HCT116 (cell line): ENCODE data around the gene GAK.

Experiments used
- CEBPB ChIP-seq: IDR thresholded peaks from 2 replicates; pipeline ENCODE4 v1.6.1; 2012; ENCODE audit warnings: low read depth
- CTCF ChIP-seq, 3 experiments: fragments of 200-600 bp in 1 of 3; sonication (generic) in 1 of 3; IDR thresholded peaks in 2 of 3; conservative IDR thresholded peaks in 1 of 3; 2 replicates each; pipeline ENCODE4 v1.5.1; 2012 to 2017; ENCODE audit warnings: low read depth in 2 of 3, low read length in 2 of 3, antibody characterized with exemption in 1 of 3, borderline replicate concordance in 1 of 3, control low read depth in 1 of 3, mild to moderate bottlenecking in 1 of 3, mixed read lengths in 1 of 3, mixed run types in 1 of 3, moderate library complexity in 1 of 3; ENCODE audit not compliant: insufficient read depth in 1 of 3
- ELF1 ChIP-seq: IDR thresholded peaks from 2 replicates; pipeline ENCODE4 v1.6.1; 2012; ENCODE audit warnings: low read depth, borderline replicate concordance
- EZH2 ChIP-seq: fragments of 200-600 bp; sonication (generic); IDR thresholded peaks from 2 replicates; pipeline ENCODE4 v1.6.1; 2017; ENCODE audit warnings: antibody characterized with exemption, mixed run types
- EZH2phosphoT487 ChIP-seq: fragments of 200-600 bp; IDR thresholded peaks from 2 replicates; pipeline ENCODE4 v1.6.1; 2018; ENCODE audit warnings: antibody characterized with exemption, borderline replicate concordance
- FOSL1 ChIP-seq: IDR thresholded peaks from 2 replicates; pipeline ENCODE4 v1.6.1; 2012; ENCODE audit warnings: low read depth
- MAX ChIP-seq: IDR thresholded peaks from 2 replicates; pipeline ENCODE4 v1.6.1; 2012
- POLR2A ChIP-seq: IDR thresholded peaks from 2 replicates; pipeline ENCODE4 v1.7.0; 2011; ENCODE audit warnings: borderline replicate concordance; ENCODE audit not compliant: insufficient read depth, insufficient read length; ENCODE audit errors: extremely low read depth
- POLR2AphosphoS5 ChIP-seq: IDR thresholded peaks from 2 replicates; pipeline ENCODE4 v1.6.1; 2011; ENCODE audit warnings: mild to moderate bottlenecking, low read depth, low read length, moderate library complexity
- SIN3A ChIP-seq: IDR thresholded peaks from 2 replicates; pipeline ENCODE4 v1.6.1; 2012; ENCODE audit warnings: low read depth
- TCF7L2 ChIP-seq: IDR thresholded peaks from 2 replicates; pipeline ENCODE4 v1.7.0; 2011; ENCODE audit warnings: borderline replicate concordance, inconsistent platforms; ENCODE audit not compliant: insufficient read depth, insufficient read length; ENCODE audit errors: extremely low read depth
- YY1 ChIP-seq: IDR thresholded peaks from 2 replicates; pipeline ENCODE4 v1.6.1; 2011; ENCODE audit warnings: low read length, low read depth, moderate library complexity, mild to moderate bottlenecking; ENCODE audit not compliant: insufficient replicate concordance; ENCODE audit errors: extremely low read depth
- TF ChIP-seq, protein P1 (sequence below): IDR thresholded peaks from 2 replicates; pipeline ENCODE4 v1.6.1; 2011; ENCODE audit warnings: mild to moderate bottlenecking, low read length, moderate library complexity; ENCODE audit not compliant: insufficient replicate concordance; ENCODE audit errors: extremely low read depth
- TF ChIP-seq, protein P2 (sequence below): IDR thresholded peaks from 2 replicates; pipeline ENCODE4 v1.6.1; 2012; ENCODE audit warnings: low read depth

DNA sequence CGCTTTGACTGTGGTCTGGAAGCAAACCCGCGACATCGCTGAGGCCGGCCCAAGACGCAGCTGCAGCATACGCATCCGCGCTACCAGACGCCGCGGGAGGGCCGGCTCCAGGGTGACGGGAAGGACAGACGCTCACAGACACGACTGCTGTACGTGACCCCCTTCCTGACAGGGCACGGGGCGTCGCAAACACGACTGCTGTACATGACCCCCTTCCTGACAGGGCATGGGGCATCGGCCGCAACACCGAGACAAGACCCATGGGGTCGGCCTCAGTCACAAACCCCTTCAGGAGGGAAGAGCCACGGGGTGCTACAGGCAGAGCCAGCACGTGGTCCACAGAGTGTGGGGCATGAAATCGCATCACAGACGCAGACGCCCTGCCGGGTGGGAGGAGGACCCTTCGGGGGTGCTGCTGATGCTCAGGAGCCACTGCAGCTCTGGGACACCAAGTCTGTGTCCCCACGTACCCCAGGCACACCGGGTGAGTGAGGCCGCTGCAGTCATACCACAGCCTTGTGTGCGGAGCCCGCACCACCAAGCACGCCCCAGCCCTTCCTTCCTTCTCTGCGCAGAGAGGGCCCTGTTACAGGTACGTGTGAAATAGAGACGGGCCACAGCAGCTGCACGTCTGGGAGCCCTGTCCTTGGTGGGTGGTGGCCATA, 67.5 kb downstream of the GAK start:
- no peak for TF ChIP-seq CTCF (IDR thresholded peaks at IDR 0.05 in 2 of 3, conservative IDR thresholded peaks at IDR 0.05 in 1 of 3; ENCODE audit: borderline replicate concordance in 1 of 3, insufficient read depth in 1 of 3, low read depth in 2 of 3, low read length in 2 of 3)
- TF ChIP-seq EZH2 = no peak
- TF ChIP-seq SIN3A = no peak
- no peak for TF ChIP-seq POLR2A
- TF ChIP-seq, protein P1, sequence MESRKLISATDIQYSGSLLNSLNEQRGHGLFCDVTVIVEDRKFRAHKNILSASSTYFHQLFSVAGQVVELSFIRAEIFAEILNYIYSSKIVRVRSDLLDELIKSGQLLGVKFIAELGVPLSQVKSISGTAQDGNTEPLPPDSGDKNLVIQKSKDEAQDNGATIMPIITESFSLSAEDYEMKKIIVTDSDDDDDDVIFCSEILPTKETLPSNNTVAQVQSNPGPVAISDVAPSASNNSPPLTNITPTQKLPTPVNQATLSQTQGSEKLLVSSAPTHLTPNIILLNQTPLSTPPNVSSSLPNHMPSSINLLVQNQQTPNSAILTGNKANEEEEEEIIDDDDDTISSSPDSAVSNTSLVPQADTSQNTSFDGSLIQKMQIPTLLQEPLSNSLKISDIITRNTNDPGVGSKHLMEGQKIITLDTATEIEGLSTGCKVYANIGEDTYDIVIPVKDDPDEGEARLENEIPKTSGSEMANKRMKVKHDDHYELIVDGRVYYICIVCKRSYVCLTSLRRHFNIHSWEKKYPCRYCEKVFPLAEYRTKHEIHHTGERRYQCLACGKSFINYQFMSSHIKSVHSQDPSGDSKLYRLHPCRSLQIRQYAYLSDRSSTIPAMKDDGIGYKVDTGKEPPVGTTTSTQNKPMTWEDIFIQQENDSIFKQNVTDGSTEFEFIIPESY = no peak
- TF ChIP-seq MAX = no peak
- TF ChIP-seq TCF7L2 = no peak
- no peak for TF ChIP-seq POLR2AphosphoS5
- TF ChIP-seq EZH2phosphoT487 = no peak
- TF ChIP-seq YY1 = no peak
- TF ChIP-seq ELF1 = no peak
- TF ChIP-seq CEBPB = no peak
- TF ChIP-seq FOSL1 = no peak
- TF ChIP-seq, protein P2, sequence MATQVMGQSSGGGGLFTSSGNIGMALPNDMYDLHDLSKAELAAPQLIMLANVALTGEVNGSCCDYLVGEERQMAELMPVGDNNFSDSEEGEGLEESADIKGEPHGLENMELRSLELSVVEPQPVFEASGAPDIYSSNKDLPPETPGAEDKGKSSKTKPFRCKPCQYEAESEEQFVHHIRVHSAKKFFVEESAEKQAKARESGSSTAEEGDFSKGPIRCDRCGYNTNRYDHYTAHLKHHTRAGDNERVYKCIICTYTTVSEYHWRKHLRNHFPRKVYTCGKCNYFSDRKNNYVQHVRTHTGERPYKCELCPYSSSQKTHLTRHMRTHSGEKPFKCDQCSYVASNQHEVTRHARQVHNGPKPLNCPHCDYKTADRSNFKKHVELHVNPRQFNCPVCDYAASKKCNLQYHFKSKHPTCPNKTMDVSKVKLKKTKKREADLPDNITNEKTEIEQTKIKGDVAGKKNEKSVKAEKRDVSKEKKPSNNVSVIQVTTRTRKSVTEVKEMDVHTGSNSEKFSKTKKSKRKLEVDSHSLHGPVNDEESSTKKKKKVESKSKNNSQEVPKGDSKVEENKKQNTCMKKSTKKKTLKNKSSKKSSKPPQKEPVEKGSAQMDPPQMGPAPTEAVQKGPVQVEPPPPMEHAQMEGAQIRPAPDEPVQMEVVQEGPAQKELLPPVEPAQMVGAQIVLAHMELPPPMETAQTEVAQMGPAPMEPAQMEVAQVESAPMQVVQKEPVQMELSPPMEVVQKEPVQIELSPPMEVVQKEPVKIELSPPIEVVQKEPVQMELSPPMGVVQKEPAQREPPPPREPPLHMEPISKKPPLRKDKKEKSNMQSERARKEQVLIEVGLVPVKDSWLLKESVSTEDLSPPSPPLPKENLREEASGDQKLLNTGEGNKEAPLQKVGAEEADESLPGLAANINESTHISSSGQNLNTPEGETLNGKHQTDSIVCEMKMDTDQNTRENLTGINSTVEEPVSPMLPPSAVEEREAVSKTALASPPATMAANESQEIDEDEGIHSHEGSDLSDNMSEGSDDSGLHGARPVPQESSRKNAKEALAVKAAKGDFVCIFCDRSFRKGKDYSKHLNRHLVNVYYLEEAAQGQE = no peak
